ENCODE measurements around the gene ITIH4.

The ITIH4 gene

GRCh38 chr3:52783211-52783555 is 47.3 kb downstream of the ITIH4 start:
- H3K4me3 ChIP-seq (ENCODE audit: low read length) = no peak overlapping the region
- H3K27ac ChIP-seq (ENCODE audit: low read depth, low read length) = no peak overlapping the region
- H3K4me2 ChIP-seq (ENCODE audit: low read length) = no peak overlapping the region
- TF ChIP-seq EZH2phosphoT487 (IDR thresholded peaks at IDR 0.05; ENCODE audit: borderline replicate concordance, low read length) = no peak
- no peak for TF ChIP-seq CTCF (IDR thresholded peaks at IDR 0.05; ENCODE audit: low read depth, low read length, poor library complexity, severe bottlenecking)
- H3K9me2 ChIP-seq (replicated peaks; ENCODE audit: control insufficient read depth, low read length) = no peaks in the 10 kb centered on the region
- H3K4me1 ChIP-seq (ENCODE audit: control insufficient read depth, low read length) = peaks cover 10% of the 10 kb centered on the region
- no peaks in the 10 kb centered on the region for H3K79me2 ChIP-seq (ENCODE audit: control insufficient read depth, low read length)
- no peaks in the 10 kb centered on the region; the same call in 1 of the 2 replicates for H3F3A ChIP-seq (ENCODE audit: control insufficient read depth, insufficient read depth)
- no peaks in the 10 kb centered on the region for H4K20me1 ChIP-seq (ENCODE audit: control insufficient read depth, insufficient read depth, low read depth, low read length)
- no peaks in the 10 kb centered on the region for H3K36me3 ChIP-seq (ENCODE audit: control insufficient read depth, low read length)
- H3K9me3 ChIP-seq (ENCODE audit: control insufficient read depth, insufficient read depth, low read length) = no peaks in the 10 kb centered on the region
- peaks cover 11% of the 10 kb centered on the region; the same call in 1 of the 2 replicates for H3K27me3 ChIP-seq (ENCODE audit: control insufficient read depth, low read length)

GRCh38 chr3:52782412-52783210 is 47.9 kb downstream of the ITIH4 start:
- Histone ChIP-seq H3K79me2 (ENCODE audit: control insufficient read depth, low read length) (no peaks in the 10 kb centered on the region), H4K20me1 (ENCODE audit: control insufficient read depth, insufficient read depth, low read depth, low read length) (no peaks in the 10 kb centered on the region), H3K4me2 (ENCODE audit: low read length) (no peak overlapping the region), H3K36me3 (ENCODE audit: control insufficient read depth, low read length) (no peaks in the 10 kb centered on the region), H3K27me3 (ENCODE audit: control insufficient read depth, low read length) (peaks cover 11% of the 10 kb centered on the region; the same call in 1 of the 2 replicates), H3K9me2 (replicated peaks; ENCODE audit: control insufficient read depth, low read length) (no peaks in the 10 kb centered on the region), H3K4me1 (ENCODE audit: control insufficient read depth, low read length) (peaks cover 10% of the 10 kb centered on the region), H3K9me3 (ENCODE audit: control insufficient read depth, insufficient read depth, low read length) (no peaks in the 10 kb centered on the region), H3F3A (ENCODE audit: control insufficient read depth, insufficient read depth) (no peaks in the 10 kb centered on the region; the same call in 1 of the 2 replicates), H3K27ac (ENCODE audit: low read depth, low read length) (no peak overlapping the region), H3K4me3 (ENCODE audit: low read length) (no peak overlapping the region)
- TF ChIP-seq EZH2phosphoT487 (IDR thresholded peaks at IDR 0.05; ENCODE audit: borderline replicate concordance, low read length) = no peak
- no peak for TF ChIP-seq CTCF (IDR thresholded peaks at IDR 0.05; ENCODE audit: low read depth, low read length, poor library complexity, severe bottlenecking)

DNA sequence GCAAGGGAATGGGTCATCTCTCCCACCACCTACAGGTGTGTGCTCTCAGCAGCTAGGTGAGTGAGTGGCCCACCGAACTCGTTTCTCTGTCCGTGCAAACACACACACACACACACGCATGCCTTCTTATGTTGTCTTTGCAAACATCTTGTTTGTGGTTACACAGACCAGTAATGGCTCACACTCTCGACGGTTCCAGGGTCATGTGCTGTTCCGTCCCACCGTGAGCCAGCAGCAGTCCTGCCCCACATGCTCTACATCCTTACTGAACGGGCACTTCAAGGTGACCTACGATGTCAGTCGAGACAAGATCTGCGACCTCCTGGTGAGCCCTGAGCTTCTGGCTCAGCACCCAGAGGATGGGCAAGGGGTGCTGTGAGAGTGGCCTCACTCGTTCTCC is 48.7 kb downstream of the ITIH4 start:
- no peak overlapping the region for H3K27ac ChIP-seq (ENCODE audit: low read depth, low read length)
- no peaks in the 10 kb centered on the region for H4K20me1 ChIP-seq (ENCODE audit: control insufficient read depth, insufficient read depth, low read depth, low read length)
- no peak overlapping the region for H3K4me3 ChIP-seq (ENCODE audit: low read length)
- H3K4me2 ChIP-seq (ENCODE audit: low read length) = no peak overlapping the region
- H3K79me2 ChIP-seq (ENCODE audit: control insufficient read depth, low read length) = no peaks in the 10 kb centered on the region
- peaks cover 10% of the 10 kb centered on the region for H3K4me1 ChIP-seq (ENCODE audit: control insufficient read depth, low read length)
- no peaks in the 10 kb centered on the region; the same call in 1 of the 2 replicates for H3F3A ChIP-seq (ENCODE audit: control insufficient read depth, insufficient read depth)
- TF ChIP-seq CTCF (IDR thresholded peaks at IDR 0.05; ENCODE audit: low read depth, low read length, poor library complexity, severe bottlenecking) (no peak), EZH2phosphoT487 (IDR thresholded peaks at IDR 0.05; ENCODE audit: borderline replicate concordance, low read length) (no peak)
- H3K36me3 ChIP-seq (ENCODE audit: control insufficient read depth, low read length) = no peaks in the 10 kb centered on the region
- H3K27me3 ChIP-seq (ENCODE audit: control insufficient read depth, low read length) = peaks cover 11% of the 10 kb centered on the region; the same call in 1 of the 2 replicates
- H3K9me3 ChIP-seq (ENCODE audit: control insufficient read depth, insufficient read depth, low read length) = no peaks in the 10 kb centered on the region
- H3K9me2 ChIP-seq (replicated peaks; ENCODE audit: control insufficient read depth, low read length) = no peaks in the 10 kb centered on the region

Measured in DOHH2 (cell line).